GM18505 (cell line): ENCODE measurements around the gene EFNA4.

Experiments used
- ATAC-seq: cut with Tn5 transposase; IDR thresholded peaks from one replicate; pipeline ENCODE4 v1.9.1; 2021; ENCODE audit not compliant: unreplicated experiment
- POLR2A ChIP-seq: IDR thresholded peaks from 4 replicates; pipeline ENCODE4 v1.6.1; 2011; ENCODE audit warnings: borderline replicate concordance; ENCODE audit not compliant: insufficient read depth, insufficient read length; ENCODE audit errors: extremely low read depth

EFNA4 gene

DNA sequence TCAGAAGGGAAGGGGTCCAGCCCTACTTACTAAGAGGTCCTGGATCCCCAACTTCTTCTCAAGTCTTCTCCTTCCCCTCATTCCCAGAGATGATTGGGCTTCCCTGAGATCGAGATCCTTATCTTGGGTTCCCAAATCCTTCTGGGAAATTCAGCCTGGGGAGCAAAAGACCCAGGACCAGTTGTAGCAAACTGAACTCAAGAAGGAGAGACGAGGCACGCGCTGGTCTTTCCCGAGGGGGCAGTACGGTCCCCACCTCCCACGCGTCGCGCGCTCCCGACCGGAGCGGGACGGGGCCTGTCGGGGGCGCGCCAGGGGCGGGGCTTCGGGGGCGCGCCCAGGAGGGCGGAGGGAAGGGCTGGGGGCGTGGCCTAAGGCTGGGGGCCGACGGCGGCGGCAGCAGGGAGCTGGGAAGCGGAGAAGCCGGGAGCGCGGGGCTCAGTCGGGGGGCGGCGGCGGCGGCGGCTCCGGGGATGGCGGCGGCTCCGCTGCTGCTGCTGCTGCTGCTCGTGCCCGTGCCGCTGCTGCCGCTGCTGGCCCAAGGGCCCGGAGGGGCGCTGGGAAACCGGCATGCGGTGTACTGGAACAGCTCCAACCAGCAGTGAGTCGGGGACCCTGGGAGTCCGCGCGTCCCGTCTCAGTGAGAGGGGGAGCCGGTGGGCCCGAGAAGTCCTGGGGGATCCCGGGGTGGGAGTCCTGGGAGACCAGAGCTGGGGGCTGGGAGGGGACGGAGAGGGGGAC, 15.1 kb downstream of the EFNA4 start, which contains the start of gene EFNA3:
TSS of gene EFNA3 (plus strand) at position 369 of the 741 bp plus-strand sequence. CDS start at position 474, 105 bp downstream.
- no peak for ATAC-seq
- no peak for TF ChIP-seq POLR2A

DNA sequence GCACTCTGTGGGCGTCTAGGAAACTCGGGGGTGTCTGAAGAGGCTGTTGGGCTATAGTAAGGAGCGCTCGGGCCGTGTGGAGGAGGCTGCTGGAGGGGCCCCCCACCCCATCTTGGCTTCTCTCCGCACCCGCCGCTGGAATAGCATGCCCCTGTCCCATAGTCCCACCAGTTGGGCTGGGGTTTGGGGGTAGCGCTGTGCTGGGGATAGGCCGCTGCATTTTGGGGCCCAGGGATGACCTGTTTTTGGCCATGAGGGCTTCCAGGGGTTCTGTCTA, 15.6 kb downstream of the EFNA4 start:
- ATAC-seq = no peak
- TF ChIP-seq POLR2A = no peak

DNA sequence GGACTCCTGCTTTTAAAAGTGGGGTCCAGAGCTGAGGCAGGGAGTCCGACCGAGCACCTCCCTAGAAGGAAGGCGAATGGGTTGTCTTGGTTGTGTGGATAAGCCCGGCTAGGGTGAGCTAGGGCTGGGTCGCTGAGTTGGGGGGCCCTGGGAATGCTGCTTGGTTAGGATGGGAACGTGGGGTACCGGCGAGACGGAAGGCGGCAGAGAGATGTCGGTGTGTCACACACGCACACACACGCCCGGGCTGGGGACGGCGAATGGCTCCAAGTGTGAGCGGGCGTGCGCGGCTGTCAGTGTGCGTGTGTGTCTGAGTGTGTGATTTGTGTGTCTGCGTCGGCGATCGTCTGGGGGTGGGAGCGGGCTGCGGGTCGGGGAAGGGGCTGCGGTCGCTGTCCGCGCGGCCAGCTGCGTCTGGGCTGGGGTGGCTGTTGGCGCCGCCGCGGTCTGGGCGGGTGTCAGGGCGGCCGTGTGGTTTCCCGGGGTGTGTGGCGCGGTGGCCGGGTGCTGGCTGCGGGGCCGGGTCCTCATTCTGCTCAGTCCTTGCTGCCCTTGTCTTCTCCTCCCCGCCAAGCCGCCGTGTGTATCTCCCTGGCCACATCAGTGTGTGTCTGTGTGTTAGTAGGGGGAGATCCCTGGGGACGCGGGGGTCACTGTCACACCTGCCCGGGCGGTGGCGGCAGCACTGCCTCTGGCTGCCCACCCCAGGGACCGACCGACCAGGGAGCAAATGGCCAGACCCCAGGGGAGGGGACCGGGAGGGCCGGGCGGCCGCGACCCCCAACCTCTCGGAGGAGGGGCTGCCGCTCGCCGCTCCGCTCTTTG, 16.2 kb downstream of the EFNA4 start:
- no peak for ATAC-seq

DNA sequence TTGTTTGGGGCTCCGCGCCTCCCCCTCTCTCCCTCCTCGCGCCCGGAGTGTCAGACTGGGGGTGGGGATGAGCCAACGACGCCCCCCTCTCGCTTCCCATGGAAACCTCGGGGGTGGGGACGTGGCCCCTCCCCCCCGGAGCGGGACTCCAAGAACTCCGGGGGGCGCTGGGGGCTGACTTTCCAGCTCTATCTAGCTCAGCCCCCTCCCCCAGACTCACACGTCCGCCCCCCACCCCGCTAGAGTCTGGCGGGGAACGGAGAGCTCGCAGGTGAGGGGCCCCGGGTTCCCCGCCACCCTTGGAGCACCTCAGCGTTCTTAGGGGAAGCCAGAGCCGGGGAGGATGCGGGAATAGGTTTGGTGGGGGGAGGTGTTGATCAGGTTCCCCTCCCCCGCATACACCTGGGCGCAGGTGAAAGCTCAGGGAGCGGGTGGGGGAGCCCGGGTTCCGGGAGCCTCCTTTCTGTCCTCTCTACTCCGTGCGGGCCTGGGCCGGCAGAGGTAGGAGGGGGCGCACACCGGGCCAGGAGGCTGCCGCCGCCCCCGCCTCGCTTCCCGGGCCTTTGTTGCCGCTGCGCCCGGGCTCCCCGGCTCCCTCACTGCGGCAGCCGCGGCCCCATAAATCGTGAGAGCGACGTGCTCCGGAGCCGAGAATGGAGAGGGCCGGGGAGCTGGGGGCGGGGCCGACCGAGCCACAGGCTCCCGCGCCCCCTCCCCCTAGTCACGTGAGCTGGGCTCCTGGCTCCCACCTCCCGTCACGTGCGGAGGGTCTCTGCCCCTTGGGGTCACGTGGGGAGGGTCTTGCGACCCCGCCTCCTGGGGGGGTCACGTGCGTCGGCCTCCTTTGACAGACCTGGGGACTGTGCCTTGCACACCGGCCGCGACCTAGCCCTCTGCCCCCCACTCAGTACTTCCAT, 17.0 kb downstream of the EFNA4 start:
- no peak for ATAC-seq
- no peak for TF ChIP-seq POLR2A

More for the DNA sequence above, 16.2 kb downstream of the EFNA4 start:
- no peak for TF ChIP-seq POLR2A

DNA sequence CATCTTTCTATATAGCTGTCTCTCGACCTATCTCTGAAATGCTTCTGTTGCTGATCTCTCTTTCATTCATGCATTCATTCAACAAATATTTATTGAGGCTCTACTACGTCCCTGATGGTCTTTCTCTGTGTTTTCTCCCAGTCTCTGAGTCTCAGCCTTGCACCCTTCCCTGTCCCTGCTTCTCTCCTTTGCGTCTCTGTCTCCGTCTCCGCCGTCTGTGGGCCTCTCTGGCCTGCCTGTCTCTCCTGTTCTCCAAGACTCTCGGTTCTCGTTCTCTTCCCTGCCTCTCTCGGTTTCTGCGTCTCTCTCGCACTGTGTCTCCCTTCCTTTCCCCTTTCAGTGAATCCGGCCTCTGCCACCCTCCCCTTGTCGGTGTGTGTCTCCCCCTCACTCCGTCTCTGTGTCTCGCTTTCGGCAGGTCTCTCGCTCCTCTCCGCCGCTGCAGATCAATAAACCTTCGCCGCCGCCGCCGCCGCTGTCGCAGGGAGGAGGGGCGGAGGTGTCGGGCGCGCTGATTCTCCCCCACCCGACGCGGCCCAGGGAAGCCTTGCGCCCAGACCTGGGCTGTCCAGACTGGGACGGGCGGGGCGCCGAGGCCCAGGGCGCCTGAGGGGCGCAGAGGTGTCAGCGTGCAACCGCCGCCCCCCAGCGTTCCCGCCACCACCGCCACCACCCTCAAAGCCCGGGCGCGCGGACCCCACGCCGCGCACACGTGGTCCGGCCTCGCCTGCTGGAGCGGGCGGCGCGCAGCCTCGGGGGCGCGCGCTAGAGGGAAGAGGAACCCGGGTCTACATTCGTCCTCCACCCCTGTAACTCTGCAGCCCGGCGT, 18.1 kb downstream of the EFNA4 start:
- ATAC-seq = no peak
- TF ChIP-seq POLR2A = no peak

DNA sequence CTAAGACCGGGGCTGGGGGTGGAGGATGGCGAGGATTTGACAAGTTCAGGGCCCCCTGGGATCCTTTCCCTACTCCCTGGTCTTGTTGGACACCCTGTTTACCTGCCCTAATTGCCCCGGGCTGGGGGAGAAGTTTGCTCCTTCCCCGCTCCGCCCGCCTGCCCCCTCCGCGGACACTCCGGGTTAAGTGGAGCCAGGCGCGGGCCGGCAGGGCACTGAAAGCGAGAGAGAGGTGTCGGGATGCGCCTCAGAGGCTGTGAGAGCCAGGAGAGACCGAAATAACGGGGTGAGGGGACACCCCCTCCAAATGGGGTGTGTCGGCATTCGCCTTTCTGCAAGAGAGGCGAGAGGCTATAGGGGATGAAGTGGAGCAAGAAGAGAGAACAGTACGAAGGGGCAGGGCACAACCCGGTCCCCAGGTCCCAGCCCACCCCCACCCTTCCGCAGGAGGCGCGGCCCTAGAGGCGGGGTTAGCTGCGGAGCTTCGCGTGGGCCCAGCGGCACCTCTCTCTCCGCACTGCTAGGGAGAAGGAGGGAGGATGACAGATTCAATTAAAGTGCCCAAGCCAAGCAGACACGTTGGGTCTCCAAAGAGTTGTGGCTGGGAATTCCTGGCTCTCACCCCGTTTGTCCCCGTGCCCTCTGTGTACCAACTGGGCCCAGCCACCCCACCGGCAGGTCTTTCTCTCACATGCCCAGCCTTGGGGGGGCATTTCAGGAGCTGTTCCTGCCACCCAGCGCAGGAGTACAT, 18.9 kb downstream of the EFNA4 start:
- no peak for ATAC-seq
- TF ChIP-seq POLR2A = no peak

DNA sequence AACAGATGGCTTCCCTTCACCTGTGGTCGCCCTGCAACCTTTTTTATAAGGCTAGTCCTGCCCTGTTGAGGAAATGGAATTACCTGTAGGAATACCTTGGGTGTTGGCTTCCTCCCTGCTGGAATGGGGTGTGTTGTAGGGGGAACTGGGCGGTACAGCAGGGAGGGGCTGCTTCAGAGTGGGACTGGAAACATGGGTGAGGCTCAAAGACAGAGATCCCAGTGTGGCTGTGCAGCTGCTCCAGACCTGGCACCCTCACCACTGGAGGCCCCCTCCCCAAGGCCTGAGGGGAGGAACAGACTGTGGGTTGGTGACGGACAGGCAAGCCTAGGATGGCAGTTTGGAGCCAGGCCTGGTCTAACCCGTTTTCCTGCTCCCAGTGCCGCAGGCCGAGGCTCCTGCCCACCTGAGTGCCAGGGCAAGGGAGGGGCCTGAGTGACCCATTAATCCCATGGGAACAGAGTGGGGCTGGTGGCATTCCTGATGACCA, 19.6 kb downstream of the EFNA4 start:
- ATAC-seq = no peak
- no peak for TF ChIP-seq POLR2A

DNA sequence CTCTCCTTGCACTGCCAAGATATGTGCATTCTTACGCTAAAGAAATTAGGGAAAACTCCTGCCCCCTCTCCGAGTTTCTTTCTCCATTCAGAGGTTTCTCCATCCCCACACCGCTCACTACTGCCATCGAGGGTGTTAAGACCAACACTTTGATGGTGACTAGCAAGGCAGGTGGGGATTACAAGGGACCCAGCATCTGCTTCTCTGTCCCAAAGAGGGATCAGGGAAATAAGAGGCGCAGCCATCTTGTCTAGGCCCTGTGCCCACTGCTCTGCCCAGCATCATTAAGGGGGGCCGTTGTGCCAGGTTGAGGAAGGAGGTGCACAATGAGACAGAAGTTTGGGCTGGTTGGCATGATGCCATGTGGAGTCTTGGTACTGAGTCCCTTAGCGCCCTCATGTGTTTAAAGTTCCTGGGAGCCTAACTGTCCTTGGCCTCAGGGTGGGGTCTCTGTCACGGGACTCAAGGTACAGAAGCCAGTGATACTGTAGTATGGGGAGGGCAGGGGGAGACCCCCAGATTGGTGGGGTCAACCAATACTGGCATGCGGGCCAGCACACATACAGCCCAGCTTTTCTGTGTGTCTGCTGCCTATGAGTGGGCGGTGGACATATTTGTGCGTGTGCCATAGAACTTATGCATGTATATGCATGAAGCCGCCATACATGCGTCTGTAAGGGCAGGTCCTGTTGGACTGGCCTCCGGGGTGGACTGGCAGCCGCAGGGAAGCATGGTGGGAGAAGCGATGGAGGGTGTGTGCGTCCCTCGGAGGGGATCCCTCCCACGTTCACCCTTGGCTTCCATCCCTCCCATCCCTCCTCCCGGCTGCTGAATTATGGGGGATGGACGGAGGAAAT, 20.6 kb downstream of the EFNA4 start:
- no peak for ATAC-seq
- no peak for TF ChIP-seq POLR2A

DNA sequence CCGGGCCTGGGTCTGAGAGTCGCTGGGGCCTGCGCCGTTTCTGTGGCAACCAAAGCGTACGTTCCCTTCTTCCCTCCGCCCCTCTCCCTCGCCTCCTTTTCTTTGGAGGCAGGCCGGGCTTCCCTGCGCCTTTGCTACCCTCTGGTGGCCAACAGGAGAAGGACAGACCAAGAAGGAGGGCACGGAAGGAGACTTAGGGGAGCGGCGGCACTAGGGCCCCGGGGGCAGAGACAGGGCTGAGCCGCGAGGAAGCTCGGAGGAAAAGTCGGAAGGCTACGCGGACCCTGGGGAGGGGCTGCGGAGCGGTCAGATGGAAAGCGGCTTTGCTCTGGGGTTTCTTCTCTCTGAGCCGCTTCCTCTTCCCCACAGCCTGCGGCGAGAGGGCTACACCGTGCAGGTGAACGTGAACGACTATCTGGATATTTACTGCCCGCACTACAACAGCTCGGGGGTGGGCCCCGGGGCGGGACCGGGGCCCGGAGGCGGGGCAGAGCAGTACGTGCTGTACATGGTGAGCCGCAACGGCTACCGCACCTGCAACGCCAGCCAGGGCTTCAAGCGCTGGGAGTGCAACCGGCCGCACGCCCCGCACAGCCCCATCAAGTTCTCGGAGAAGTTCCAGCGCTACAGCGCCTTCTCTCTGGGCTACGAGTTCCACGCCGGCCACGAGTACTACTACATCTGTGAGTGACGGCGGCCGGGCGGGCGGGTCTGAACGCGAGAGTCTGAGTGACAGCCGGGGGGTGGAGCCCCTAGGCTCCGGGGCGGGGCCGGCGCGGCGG, 21.4 kb downstream of the EFNA4 start:
- TF ChIP-seq POLR2A = peak; percentile 42
- peak; percentile 56 for ATAC-seq

DNA sequence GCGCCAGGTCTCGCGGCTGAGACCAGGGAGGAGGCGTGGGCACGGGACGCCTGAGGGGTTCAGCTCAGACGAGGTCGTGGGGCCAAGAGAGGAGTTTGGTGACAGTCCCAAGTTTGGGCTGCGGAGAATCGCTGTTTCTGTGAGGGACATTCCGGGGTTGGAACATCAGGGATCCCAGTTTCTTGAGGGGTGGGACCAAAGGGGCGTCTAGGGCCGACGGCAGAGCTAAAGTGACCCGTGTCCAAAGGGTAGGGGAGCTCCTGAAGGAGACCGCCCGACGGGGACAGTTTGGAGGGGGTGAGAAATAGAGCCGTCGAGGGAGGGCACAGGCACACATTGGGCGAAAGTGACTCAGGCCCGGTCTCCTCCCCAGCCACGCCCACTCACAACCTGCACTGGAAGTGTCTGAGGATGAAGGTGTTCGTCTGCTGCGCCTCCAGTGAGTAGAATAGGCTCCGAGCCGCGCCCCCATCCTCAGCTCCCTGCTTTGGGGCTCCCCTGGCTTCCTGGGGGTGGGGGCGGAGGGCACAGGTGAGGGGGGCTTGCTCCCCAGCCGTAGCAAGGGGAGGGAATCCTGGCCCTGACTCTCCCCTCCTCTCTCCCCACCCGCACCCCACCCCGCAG, 22.1 kb downstream of the EFNA4 start:
- no peak for TF ChIP-seq POLR2A
- no peak for ATAC-seq
